Stomach (tissue), 4 donors: Measurements from ENCODE around the gene GPBP1.

Experiments
- CTCF ChIP-seq, 7 experiments: fragments of 450-650 bp in 4 of 7; fragments of 200-600 bp in 3 of 7; sonication (generic) in 3 of 7; IDR thresholded peaks; one replicate each; pipeline ENCODE4 v1.5.1; 2016 to 2019; ENCODE audit warnings: antibody characterized with exemption in 7 of 7, control low read depth in 2 of 7, mild to moderate bottlenecking in 1 of 7
- EP300 ChIP-seq: sonication (generic); formaldehyde crosslinking; IDR thresholded peaks from one replicate; pipeline ENCODE4 v1.6.1; 2017; ENCODE audit warnings: antibody characterized with exemption
- POLR2A ChIP-seq, 4 donors: fragments of 450-650 bp; IDR thresholded peaks; one replicate each; pipeline ENCODE4 v1.6.1; 2016; ENCODE audit warnings: antibody characterized with exemption in 4 of 4, control low read depth in 2 of 4, mild to moderate bottlenecking in 1 of 4, moderate library complexity in 1 of 4

- TF ChIP-seq CTCF (IDR thresholded peaks at IDR 0.05) (no peak), POLR2A (IDR thresholded peaks at IDR 0.05) (no peak), EP300 (no peak)
These were observed 70.5 kb downstream of the GPBP1 start for GRCh38 chr5:57244331-57244730.
